Smooth muscle cell (in vitro differentiated cells): ENCODE measurements around the gene RPL13A. TPM values are rescaled to one million over a fixed set of nuclear protein-coding genes. Genes with fewer than 3 reads are reported as not detected.

ENCODE experiments used
- DNase-seq: peaks from one replicate; lab custom pipeline; 2025; ENCODE audit not compliant: unreplicated experiment; lab: John Stamatoyannopoulos, UW
- H2AFZ ChIP-seq: fragments of 200-600 bp; sonication (generic); 2 replicates; pipeline ENCODE4 v1.6.0; 2016; ENCODE audit warnings: antibody characterized with exemption, low read depth, mild to moderate bottlenecking
- H3F3A ChIP-seq: fragments of 200-600 bp; sonication (generic); 2 replicates; pipeline ENCODE4 v1.6.0; 2017; ENCODE audit warnings: antibody characterized with exemption, low read depth
- H3K27ac ChIP-seq: fragments of 200-600 bp; sonication (generic); 2 replicates; pipeline ENCODE4 v1.5.1; 2016; ENCODE audit warnings: low read depth, mild to moderate bottlenecking
- H3K27me3 ChIP-seq: fragments of 200-600 bp; sonication (generic); 2 replicates; pipeline ENCODE4 v1.6.1; 2016; ENCODE audit warnings: low read depth, mild to moderate bottlenecking
- H3K36me3 ChIP-seq: fragments of 200-600 bp; sonication (generic); 2 replicates; pipeline ENCODE4 v1.5.1; 2016; ENCODE audit warnings: low read depth
- H3K4me1 ChIP-seq: fragments of 200-600 bp; sonication (generic); 2 replicates; pipeline ENCODE4 v1.5.1; 2016; ENCODE audit warnings: low read depth
- H3K4me2 ChIP-seq: fragments of 200-600 bp; sonication (generic); 2 replicates; pipeline ENCODE4 v1.6.0; 2016; ENCODE audit warnings: mild to moderate bottlenecking
- H3K4me3 ChIP-seq: fragments of 200-600 bp; sonication (generic); 2 replicates; pipeline ENCODE4 v1.5.1; 2016; ENCODE audit warnings: mild to moderate bottlenecking
- H3K79me2 ChIP-seq: fragments of 200-600 bp; sonication (generic); 2 replicates; pipeline ENCODE4 v1.6.0; 2016; ENCODE audit warnings: low read depth, mild to moderate bottlenecking
- H3K9ac ChIP-seq: fragments of 200-600 bp; sonication (generic); 2 replicates; pipeline ENCODE4 v1.6.0; 2016; ENCODE audit warnings: low read depth
- H3K9me3 ChIP-seq: fragments of 200-600 bp; sonication (generic); replicated peaks from 2 replicates; pipeline ENCODE4 v1.5.1; 2016; ENCODE audit warnings: low read depth
- H4K20me1 ChIP-seq: fragments of 200-600 bp; sonication (generic); 2 replicates; pipeline ENCODE4 v1.6.0; 2016; ENCODE audit warnings: low read depth
- WGBS: methylation state at CpG from one replicate; pipeline ENCODE4 v1.1.7; 2016; ENCODE audit warnings: low lambda C conversion rate; 5-methylcytosine and 5-hydroxymethylcytosine counted together
- polyA plus RNA-seq: library from polyadenylated mRNA; unstranded; fragments of >200 nt; fragmentation: Nextera tagmentation; extraction: Ambion mirVana; gene quantifications from 2 replicates; pipeline ENCODE4 v1.2.1, GENCODE V29; 2016
- total RNA-seq: library from RNA; depleted of rRNA; stranded (reverse); fragments of >200 nt; gene quantifications from 2 replicates; pipeline ENCODE4 v1.2.3, GENCODE V29; 2014
- TF ChIP-seq, protein P1 (sequence below): fragments of 200-600 bp; sonication (generic); IDR thresholded peaks from 2 replicates; pipeline ENCODE4 v1.5.1; 2017; ENCODE audit warnings: borderline replicate concordance, mild to moderate bottlenecking, antibody characterized with exemption; ENCODE audit not compliant: insufficient read depth, poor library complexity, severe bottlenecking

Gene RPL13A
- total and polyA plus RNA-seq, 2 experiments from 2014 or later: 732 to 1,154 TPM

DNA sequence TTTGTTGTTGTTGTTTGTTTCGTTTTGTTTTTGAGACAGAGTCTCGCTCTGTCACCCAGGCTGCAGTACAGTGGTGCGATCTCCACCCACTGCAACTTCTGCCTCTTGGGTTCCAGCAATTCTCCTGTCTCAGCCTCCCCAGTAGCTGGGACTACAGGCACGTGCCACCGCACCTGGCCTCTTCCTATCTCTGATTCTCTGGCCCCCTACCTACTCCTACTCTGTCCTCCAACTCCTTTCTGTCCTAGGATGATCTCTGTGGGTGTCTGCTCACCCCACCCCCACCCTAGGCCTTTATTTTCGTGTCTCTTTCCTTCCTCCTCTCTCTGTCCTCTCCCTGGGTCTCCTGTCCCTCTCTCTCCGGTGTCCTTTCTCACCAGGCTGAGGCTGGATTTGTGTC lies 37.0 kb upstream of the RPL13A start:
- Histone ChIP-seq H2AFZ (no peak overlapping the region), H3K27ac (no peak overlapping the region), H4K20me1 (no peaks in the 10 kb centered on the region), H3K27me3 (no peaks in the 10 kb centered on the region), H3K9me3 (no peaks in the 10 kb centered on the region), H3K4me2 (peak overlapping the region; percentile 93), H3K4me3 (peak overlapping the region; percentile 86), H3F3A (no peaks in the 10 kb centered on the region), H3K4me1 (peaks cover 13% of the 10 kb centered on the region), H3K9ac (peak overlapping the region; percentile 87), H3K79me2 (no peaks in the 10 kb centered on the region), H3K36me3 (no peaks in the 10 kb centered on the region)
- TF ChIP-seq, protein P1, sequence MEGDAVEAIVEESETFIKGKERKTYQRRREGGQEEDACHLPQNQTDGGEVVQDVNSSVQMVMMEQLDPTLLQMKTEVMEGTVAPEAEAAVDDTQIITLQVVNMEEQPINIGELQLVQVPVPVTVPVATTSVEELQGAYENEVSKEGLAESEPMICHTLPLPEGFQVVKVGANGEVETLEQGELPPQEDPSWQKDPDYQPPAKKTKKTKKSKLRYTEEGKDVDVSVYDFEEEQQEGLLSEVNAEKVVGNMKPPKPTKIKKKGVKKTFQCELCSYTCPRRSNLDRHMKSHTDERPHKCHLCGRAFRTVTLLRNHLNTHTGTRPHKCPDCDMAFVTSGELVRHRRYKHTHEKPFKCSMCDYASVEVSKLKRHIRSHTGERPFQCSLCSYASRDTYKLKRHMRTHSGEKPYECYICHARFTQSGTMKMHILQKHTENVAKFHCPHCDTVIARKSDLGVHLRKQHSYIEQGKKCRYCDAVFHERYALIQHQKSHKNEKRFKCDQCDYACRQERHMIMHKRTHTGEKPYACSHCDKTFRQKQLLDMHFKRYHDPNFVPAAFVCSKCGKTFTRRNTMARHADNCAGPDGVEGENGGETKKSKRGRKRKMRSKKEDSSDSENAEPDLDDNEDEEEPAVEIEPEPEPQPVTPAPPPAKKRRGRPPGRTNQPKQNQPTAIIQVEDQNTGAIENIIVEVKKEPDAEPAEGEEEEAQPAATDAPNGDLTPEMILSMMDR: no peak
- DNase-seq: no peak
- WGBS: 92% methylated on average over 7 of the region's 7 CpGs

DNA sequence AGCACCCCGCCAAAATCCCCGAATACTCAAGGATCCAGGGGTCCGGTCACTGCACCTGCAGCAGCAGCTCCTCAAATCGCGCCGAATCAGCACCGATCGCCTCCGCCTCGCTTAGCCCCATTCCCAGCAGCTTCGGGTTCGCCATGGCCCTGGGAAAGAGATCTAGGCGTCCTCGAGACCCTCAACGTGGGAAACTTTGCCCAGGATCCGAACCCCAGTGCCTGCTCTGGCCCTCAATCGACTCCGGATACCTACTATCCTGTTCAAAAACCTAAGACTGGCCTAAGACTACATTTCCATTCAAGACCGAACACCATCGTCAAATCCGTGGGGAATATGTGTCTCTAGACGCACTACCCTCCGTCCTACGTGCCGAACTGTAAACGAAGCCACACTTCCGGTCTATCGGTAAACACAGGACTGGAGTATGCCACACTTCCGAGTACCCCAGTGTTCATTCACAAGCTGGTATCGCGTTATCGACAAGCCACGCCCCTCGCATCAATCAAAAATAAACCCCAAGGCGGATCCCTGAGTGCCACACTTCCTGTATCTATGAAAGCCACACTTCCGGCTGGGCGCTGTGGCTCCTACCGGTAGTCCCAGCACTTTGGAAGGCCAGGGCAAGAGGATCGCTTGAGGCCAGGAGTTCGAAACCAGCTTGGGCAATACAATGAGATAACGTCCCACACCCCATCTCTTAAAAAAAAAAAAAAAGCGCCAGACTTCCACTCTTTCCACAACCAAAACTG lies 35.8 kb upstream of the RPL13A start, which contains the start of gene PIH1D1:
Gene PIH1D1, minus strand, starts transcription at position 385 of the 752 bp plus-strand sequence. Its CDS starts 240 bp downstream, at position 145.
- 2% methylated on average over 42 of the region's 42 CpGs for WGBS

DNA sequence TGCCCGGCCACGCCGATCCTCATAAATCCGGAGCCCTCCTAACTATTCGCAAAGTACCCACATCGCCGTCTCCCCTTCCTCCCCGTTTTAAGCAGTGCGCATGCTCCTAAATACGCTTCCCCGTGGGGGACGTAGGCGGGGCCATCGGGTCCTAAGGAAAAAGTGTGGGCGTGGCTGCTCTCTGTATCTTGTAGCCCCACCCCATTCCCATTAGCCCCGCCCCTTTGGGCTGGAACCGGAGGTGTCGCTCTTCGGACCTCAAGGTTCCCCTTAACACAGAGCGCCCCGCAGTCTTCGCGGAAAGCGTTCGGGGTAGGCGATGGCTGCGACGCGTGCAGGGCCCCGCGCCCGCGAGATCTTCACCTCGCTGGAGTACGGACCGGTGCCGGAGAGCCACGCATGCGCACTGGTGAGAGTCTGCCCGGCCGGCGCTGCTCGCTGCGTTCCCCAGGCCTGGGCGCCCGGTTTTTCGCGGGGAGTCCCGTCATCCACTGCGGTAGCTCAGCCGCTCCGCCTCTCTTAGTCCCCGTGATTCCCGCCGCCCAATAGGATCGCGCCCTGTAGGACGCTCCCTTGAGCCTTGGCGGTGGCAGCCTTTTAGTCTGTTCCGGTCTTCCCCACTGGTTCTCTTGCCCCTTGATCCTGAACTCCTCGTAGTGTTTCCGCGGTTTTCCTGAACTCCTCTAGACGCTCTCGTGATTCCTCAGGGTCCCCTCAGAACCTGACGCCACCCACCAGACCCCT lies 34.2 kb upstream of the RPL13A start, which contains the start of gene ALDH16A1:
Gene ALDH16A1, plus strand, starts transcription at position 213 of the 744 bp plus-strand sequence. Its CDS starts 107 bp downstream, at position 320.
- Histone ChIP-seq H3K79me2 (no peaks in the 10 kb centered on the region), H3K9me3 (no peaks in the 10 kb centered on the region), H3K27ac (peak within 1 kb of the TSS; percentile 95), H3K27me3 (no peaks in the 10 kb centered on the region), H3F3A (no peaks in the 10 kb centered on the region), H3K36me3 (no peaks in the 10 kb centered on the region), H2AFZ (peak within 1 kb of the TSS; percentile 36), H3K4me2 (peak within 1 kb of the TSS; percentile 93), H4K20me1 (no peaks in the 10 kb centered on the region), H3K9ac (peak within 1 kb of the TSS; percentile 95), H3K4me1 (peaks cover 13% of the 10 kb centered on the region), H3K4me3 (peak within 1 kb of the TSS; percentile 86)
- 1% methylated on average over 65 of the region's 66 CpGs for WGBS
- DNase-seq: peak; percentile 100
- TF ChIP-seq, protein P1: no peak

More for the DNA sequence above, 35.8 kb upstream of the RPL13A start, which contains the start of gene PIH1D1:
- Histone ChIP-seq H3K4me2 (peak within 1 kb of the TSS; percentile 93), H3K4me1 (peaks cover 13% of the 10 kb centered on the region), H3K79me2 (no peaks in the 10 kb centered on the region), H3K9me3 (no peaks in the 10 kb centered on the region), H3K4me3 (peak within 1 kb of the TSS; percentile 86), H3K36me3 (no peaks in the 10 kb centered on the region), H3K9ac (peak within 1 kb of the TSS; percentile 87), H4K20me1 (no peaks in the 10 kb centered on the region), H3K27me3 (no peaks in the 10 kb centered on the region), H2AFZ (peak within 1 kb of the TSS; percentile 60), H3F3A (no peaks in the 10 kb centered on the region), H3K27ac (peak within 1 kb of the TSS; percentile 95)
- peak; percentile 70 for DNase-seq
- TF ChIP-seq, protein P1: no peak
